SK-N-SH treated with all-trans-retinoic acid at 6 μM for 48 hours (cell line): ENCODE data around the gene TMEM167A.
"Not testable (repeated sequence)": the region's sequence is repeated elsewhere in the genome, so short reads cannot be mapped to it uniquely, and the experiment has no call there.

Experiments
- ATAC-seq: fragments of 200-7000 bp; cut with Tn5 transposase; 3 replicates; pipeline ENCODE4 v1.9.1; 2020; ENCODE audit warnings: mild to moderate bottlenecking, moderate library complexity
- ARNTL ChIP-seq: fragments of 450-650 bp; formaldehyde crosslinking; IDR thresholded peaks from 2 replicates; pipeline ENCODE4 v1.5.0; 2020; ENCODE audit warnings: low read depth, mild to moderate bottlenecking, moderate library complexity, borderline replicate concordance
- CSDC2 ChIP-seq: fragments of 250-450 bp; sonication (Bioruptor Pico); IDR thresholded peaks from 2 replicates; pipeline ENCODE4 v1.5.0; 2020; ENCODE audit warnings: mild to moderate bottlenecking, moderate library complexity
- ESRRG ChIP-seq: fragments of 250-450 bp; sonication (Bioruptor Pico); IDR thresholded peaks from 2 replicates; pipeline ENCODE4 v1.6.1; 2021; ENCODE audit warnings: mild to moderate bottlenecking
- GLIS3 ChIP-seq: fragments of 250-450 bp; sonication (Bioruptor Pico); IDR thresholded peaks from 2 replicates; pipeline ENCODE4 v1.5.0; 2020; ENCODE audit warnings: mild to moderate bottlenecking, moderate library complexity
- PPARA ChIP-seq: fragments of 250-450 bp; sonication (Bioruptor Pico); IDR thresholded peaks from 2 replicates; pipeline ENCODE4 v1.5.0; 2020; ENCODE audit warnings: mild to moderate bottlenecking, borderline replicate concordance
- RARB ChIP-seq: fragments of 250-450 bp; sonication (Bioruptor Pico); IDR thresholded peaks from 2 replicates; pipeline ENCODE4 v1.8.0; 2021; ENCODE audit warnings: mild to moderate bottlenecking, moderate library complexity
- SNAI2 ChIP-seq: fragments of 250-450 bp; sonication (Bioruptor Pico); IDR thresholded peaks from 2 replicates; pipeline ENCODE4 v1.5.0; 2020; ENCODE audit warnings: mild to moderate bottlenecking, moderate library complexity
- TCF4 ChIP-seq: fragments of 250-450 bp; sonication (Bioruptor Pico); IDR thresholded peaks from 2 replicates; pipeline ENCODE4 v1.8.0; 2021; ENCODE audit warnings: mild to moderate bottlenecking, moderate library complexity, borderline replicate concordance
- TOX ChIP-seq: fragments of 250-450 bp; sonication (Bioruptor Pico); IDR thresholded peaks from 2 replicates; pipeline ENCODE4 v1.8.0; 2021; ENCODE audit warnings: mild to moderate bottlenecking, moderate library complexity, borderline replicate concordance
- ZC3H10 ChIP-seq: fragments of 250-450 bp; sonication (Bioruptor Pico); IDR thresholded peaks from 2 replicates; pipeline ENCODE4 v1.5.1; 2021; ENCODE audit warnings: mild to moderate bottlenecking, moderate library complexity
- ZFP3 ChIP-seq: fragments of 250-450 bp; sonication (Bioruptor Pico); IDR thresholded peaks from 2 replicates; pipeline ENCODE4 v1.5.0; 2020; ENCODE audit warnings: mild to moderate bottlenecking, moderate library complexity
- ZNF565 ChIP-seq: fragments of 450-650 bp; formaldehyde crosslinking; conservative IDR thresholded peaks from 2 replicates; pipeline ENCODE4 v1.5.0; 2020; ENCODE audit warnings: low read depth, mild to moderate bottlenecking, moderate library complexity
- ZNF70 ChIP-seq: fragments of 450-650 bp; formaldehyde crosslinking; IDR thresholded peaks from 2 replicates; pipeline ENCODE4 v1.5.0; 2020; ENCODE audit warnings: mild to moderate bottlenecking, moderate library complexity
- ZNF8 ChIP-seq: fragments of 450-650 bp; formaldehyde crosslinking; IDR thresholded peaks from 2 replicates; pipeline ENCODE4 v1.5.0; 2020; ENCODE audit warnings: mild to moderate bottlenecking, moderate library complexity
- TF ChIP-seq, protein P1 (sequence below): fragments of 250-450 bp; sonication (Bioruptor Pico); IDR thresholded peaks from 2 replicates; pipeline ENCODE4 v1.5.1; 2020; ENCODE audit warnings: low read depth, mild to moderate bottlenecking, moderate library complexity
- TF ChIP-seq, protein P2 (sequence below): fragments of 250-450 bp; sonication (Bioruptor Pico); IDR thresholded peaks from 2 replicates; pipeline ENCODE4 v1.5.1; 2021; ENCODE audit warnings: mild to moderate bottlenecking, moderate library complexity
- TF ChIP-seq, protein P3 (sequence below): fragments of 250-450 bp; sonication (Bioruptor Pico); IDR thresholded peaks from 2 replicates; pipeline ENCODE4 v1.8.0; 2020; ENCODE audit warnings: mild to moderate bottlenecking, moderate library complexity, borderline replicate concordance
- TF ChIP-seq, protein P4 (sequence below): fragments of 250-450 bp; sonication (Bioruptor Pico); IDR thresholded peaks from 2 replicates; pipeline ENCODE4 v1.8.0; 2021; ENCODE audit warnings: low read depth, mild to moderate bottlenecking, moderate library complexity, borderline replicate concordance
- TF ChIP-seq, protein P5 (sequence below): fragments of 250-450 bp; sonication (Bioruptor Pico); IDR thresholded peaks from 2 replicates; pipeline ENCODE4 v1.5.0; 2020; ENCODE audit warnings: mild to moderate bottlenecking, moderate library complexity

TMEM167A gene

DNA sequence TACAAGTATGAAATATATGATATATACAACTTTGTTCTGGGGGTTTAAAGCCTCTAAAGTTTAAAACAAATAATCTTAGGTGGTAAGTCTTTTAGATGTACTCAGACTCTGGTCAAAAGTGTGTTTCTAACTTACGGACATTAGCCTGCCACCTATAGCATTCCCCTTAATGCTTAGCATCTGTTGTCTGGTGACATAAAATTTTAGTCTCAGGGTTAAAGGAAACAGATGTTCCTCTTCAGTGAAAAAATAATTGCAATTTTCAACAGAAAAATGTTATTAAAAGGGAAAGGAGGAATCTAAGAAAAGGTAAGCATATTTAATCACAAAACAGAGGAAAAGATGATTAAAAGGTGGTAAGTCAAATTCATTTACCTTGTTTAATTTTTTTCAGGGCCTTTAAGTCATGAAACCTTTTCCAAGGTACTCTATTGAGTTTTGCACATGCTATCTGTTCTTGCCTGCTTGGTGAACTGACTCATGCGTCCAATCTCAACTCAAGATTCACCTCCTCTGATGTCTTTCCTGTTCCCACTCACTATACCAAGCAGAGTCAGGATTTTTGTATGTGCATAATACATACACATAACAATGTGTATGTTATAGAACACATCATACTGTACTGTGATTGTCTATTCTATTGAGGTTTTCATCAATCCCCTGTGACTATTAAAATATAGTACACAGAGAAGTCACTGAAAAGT lies 7.9 kb downstream of the TMEM167A start:
- TF ChIP-seq ZC3H10 (CRISPR knock-in tag) (no peak), TOX (no peak), SNAI2 (no peak), TCF4 (CRISPR knock-in tag) (peak; percentile 64)
- TF ChIP-seq, protein P1, sequence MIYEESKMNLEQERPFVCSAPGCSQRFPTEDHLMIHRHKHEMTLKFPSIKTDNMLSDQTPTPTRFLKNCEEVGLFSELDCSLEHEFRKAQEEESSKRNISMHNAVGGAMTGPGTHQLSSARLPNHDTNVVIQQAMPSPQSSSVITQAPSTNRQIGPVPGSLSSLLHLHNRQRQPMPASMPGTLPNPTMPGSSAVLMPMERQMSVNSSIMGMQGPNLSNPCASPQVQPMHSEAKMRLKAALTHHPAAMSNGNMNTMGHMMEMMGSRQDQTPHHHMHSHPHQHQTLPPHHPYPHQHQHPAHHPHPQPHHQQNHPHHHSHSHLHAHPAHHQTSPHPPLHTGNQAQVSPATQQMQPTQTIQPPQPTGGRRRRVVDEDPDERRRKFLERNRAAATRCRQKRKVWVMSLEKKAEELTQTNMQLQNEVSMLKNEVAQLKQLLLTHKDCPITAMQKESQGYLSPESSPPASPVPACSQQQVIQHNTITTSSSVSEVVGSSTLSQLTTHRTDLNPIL (CRISPR knock-in tag) = no peak
- TF ChIP-seq, all 23 proteins: peak for 1
- ATAC-seq = no peak

DNA sequence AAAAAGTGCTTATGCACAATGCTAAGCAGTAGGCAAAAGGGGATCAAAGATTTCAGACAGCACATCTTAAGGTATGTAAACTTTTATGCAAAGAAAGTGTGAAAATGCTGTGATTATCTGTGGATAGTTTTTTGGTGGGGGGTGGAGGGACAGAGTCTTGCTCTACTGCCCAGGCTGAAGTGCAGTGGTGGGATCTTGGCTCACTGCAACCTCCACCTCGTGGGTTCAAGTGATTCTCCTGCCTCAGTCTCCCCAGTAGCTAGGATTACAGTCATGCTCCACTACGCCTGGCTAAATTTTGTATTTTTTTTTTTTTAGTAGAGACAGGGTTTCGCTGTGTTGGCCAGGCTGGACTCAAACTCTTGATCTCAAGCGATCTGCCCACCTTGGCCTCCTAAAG lies 9.8 kb downstream of the TMEM167A start:
- ATAC-seq = not testable (repeated sequence)

DNA sequence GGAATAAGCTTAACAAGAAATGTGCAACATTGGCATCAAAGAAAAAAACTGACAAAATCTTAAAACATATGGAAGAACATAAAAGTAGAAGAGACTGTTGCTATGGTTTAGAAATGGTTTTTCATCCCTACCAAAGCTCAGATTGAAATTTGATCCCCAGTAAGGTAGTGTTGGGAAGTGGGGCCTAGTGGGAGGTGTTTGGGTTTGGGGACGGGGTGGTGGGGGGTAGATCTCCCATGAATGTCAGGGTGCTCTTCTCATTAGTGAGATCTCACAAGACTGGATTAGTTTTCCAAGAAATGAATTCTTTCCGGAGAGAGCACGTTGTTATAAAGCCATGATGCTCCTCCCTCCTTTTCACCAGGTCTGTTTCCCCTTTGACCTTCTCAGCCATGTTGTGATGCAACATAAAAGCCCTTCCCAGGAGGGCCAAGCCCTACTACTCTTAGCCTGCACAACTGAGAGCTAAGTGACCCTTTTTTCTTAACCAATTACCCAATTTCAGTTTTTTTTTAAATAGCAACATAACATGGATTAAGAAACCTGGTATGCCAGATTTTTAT lies 10.6 kb downstream of the TMEM167A start:
- no peak for ATAC-seq
- TF ChIP-seq, protein P2, sequence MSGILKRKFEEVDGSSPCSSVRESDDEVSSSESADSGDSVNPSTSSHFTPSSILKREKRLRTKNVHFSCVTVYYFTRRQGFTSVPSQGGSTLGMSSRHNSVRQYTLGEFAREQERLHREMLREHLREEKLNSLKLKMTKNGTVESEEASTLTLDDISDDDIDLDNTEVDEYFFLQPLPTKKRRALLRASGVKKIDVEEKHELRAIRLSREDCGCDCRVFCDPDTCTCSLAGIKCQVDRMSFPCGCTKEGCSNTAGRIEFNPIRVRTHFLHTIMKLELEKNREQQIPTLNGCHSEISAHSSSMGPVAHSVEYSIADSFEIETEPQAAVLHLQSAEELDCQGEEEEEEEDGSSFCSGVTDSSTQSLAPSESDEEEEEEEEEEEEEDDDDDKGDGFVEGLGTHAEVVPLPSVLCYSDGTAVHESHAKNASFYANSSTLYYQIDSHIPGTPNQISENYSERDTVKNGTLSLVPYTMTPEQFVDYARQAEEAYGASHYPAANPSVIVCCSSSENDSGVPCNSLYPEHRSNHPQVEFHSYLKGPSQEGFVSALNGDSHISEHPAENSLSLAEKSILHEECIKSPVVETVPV (CRISPR knock-in tag) = no peak
- TF ChIP-seq TCF4 (CRISPR knock-in tag) = no peak
- no peak for TF ChIP-seq RARB
- TF ChIP-seq SNAI2 = no peak
- TF ChIP-seq TOX = no peak
- TF ChIP-seq, protein P3, sequence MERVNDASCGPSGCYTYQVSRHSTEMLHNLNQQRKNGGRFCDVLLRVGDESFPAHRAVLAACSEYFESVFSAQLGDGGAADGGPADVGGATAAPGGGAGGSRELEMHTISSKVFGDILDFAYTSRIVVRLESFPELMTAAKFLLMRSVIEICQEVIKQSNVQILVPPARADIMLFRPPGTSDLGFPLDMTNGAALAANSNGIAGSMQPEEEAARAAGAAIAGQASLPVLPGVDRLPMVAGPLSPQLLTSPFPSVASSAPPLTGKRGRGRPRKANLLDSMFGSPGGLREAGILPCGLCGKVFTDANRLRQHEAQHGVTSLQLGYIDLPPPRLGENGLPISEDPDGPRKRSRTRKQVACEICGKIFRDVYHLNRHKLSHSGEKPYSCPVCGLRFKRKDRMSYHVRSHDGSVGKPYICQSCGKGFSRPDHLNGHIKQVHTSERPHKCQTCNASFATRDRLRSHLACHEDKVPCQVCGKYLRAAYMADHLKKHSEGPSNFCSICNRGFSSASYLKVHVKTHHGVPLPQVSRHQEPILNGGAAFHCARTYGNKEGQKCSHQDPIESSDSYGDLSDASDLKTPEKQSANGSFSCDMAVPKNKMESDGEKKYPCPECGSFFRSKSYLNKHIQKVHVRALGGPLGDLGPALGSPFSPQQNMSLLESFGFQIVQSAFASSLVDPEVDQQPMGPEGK (CRISPR knock-in tag) = no peak
- TF ChIP-seq ARNTL (CRISPR knock-in tag) = no peak
- TF ChIP-seq ESRRG (CRISPR knock-in tag) = no peak

DNA sequence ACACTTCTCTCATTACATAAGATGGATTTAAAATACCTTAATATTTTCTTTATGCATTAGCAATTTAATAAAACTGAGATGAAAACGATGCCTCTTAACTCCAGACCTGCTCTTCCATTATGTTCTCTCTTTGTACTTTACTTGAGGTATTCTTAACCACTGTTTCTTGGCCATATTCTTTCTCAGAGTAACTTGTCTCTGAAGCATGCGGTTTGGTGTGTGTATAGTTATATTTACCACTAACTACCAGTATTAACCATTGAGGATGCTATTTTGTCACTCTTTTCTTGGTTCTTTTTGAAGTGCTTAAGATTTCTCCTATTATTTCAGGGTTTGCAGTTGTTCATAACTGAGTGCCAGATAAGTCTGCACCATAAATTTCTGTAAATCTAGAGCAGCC lies 17.9 kb downstream of the TMEM167A start:
- ATAC-seq = peak; percentile 22; the same call in 1 of the 3 replicates

More for the DNA sequence above, 17.9 kb downstream of the TMEM167A start:
- TF ChIP-seq TCF4 (CRISPR knock-in tag) (no peak), ESRRG (CRISPR knock-in tag) (no peak), ZNF8 (CRISPR knock-in tag) (no peak), ZFP3 (CRISPR knock-in tag) (no peak), SNAI2 (no peak), ZC3H10 (CRISPR knock-in tag) (no peak), PPARA (CRISPR knock-in tag) (no peak), ARNTL (CRISPR knock-in tag) (no peak), GLIS3 (CRISPR knock-in tag) (no peak), RARB (no peak), CSDC2 (CRISPR knock-in tag) (no peak), ZNF565 (no peak), ZNF70 (CRISPR knock-in tag) (no peak)
- TF ChIP-seq, protein P4, sequence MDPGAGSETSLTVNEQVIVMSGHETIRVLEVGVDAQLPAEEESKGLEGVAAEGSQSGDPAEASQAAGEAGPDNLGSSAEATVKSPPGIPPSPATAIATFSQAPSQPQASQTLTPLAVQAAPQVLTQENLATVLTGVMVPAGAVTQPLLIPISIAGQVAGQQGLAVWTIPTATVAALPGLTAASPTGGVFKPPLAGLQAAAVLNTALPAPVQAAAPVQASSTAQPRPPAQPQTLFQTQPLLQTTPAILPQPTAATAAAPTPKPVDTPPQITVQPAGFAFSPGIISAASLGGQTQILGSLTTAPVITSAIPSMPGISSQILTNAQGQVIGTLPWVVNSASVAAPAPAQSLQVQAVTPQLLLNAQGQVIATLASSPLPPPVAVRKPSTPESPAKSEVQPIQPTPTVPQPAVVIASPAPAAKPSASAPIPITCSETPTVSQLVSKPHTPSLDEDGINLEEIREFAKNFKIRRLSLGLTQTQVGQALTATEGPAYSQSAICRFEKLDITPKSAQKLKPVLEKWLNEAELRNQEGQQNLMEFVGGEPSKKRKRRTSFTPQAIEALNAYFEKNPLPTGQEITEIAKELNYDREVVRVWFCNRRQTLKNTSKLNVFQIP (CRISPR knock-in tag) = no peak
- TF ChIP-seq, protein P5, sequence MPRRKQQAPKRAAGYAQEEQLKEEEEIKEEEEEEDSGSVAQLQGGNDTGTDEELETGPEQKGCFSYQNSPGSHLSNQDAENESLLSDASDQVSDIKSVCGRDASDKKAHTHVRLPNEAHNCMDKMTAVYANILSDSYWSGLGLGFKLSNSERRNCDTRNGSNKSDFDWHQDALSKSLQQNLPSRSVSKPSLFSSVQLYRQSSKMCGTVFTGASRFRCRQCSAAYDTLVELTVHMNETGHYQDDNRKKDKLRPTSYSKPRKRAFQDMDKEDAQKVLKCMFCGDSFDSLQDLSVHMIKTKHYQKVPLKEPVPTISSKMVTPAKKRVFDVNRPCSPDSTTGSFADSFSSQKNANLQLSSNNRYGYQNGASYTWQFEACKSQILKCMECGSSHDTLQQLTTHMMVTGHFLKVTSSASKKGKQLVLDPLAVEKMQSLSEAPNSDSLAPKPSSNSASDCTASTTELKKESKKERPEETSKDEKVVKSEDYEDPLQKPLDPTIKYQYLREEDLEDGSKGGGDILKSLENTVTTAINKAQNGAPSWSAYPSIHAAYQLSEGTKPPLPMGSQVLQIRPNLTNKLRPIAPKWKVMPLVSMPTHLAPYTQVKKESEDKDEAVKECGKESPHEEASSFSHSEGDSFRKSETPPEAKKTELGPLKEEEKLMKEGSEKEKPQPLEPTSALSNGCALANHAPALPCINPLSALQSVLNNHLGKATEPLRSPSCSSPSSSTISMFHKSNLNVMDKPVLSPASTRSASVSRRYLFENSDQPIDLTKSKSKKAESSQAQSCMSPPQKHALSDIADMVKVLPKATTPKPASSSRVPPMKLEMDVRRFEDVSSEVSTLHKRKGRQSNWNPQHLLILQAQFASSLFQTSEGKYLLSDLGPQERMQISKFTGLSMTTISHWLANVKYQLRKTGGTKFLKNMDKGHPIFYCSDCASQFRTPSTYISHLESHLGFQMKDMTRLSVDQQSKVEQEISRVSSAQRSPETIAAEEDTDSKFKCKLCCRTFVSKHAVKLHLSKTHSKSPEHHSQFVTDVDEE = no peak
- TF ChIP-seq, protein P2 (CRISPR knock-in tag) = no peak
